K562 (cell line): ENCODE results near the gene PLXNA2. TPM values are rescaled to one million over a fixed set of nuclear protein-coding genes. Genes with fewer than 3 reads are reported as not detected.
A peak's percentile ranks its signal among the peaks of the same experiment; 100 is the strongest.

Experiments
- ATAC-seq: fragments of 200-7000 bp; cut with Tn5 transposase; 3 replicates; pipeline ENCODE4 v1.9.1; 2020; ENCODE audit warnings: moderate library complexity
- BruUV-seq: library from RNA; stranded (reverse); fragments of 400-500 nt; replicated peaks from 2 replicates; lab custom pipeline; 2021; lab: Mats Ljungman, UMichigan
- CTCF ChIA-PET: fragments of 300-600 bp; formaldehyde crosslinking; extraction: SDS; loops from one replicate; lab custom pipeline; 2021; ENCODE audit warnings: low intra/inter-chr PET ratio; lab: Yijun Ruan, JAX
- POLR2A ChIA-PET: fragments of 300-600, 350-650 bp; sonication (Branson Sonifier 250); formaldehyde crosslinking; extraction: SDS; loops from one replicate; lab custom pipeline; 2021; ENCODE audit warnings: antibody characterized with exemption, inconsistent platforms; lab: Yijun Ruan, JAX
- DNase-seq, 4 experiments: peaks; one replicate each; pipeline versions ENCODE4 v3.0.0 to v3.0.0-alpha.2; 2011 to 2018; ENCODE audit warnings: low spot score in 3 of 4, mixed read lengths in 3 of 4; ENCODE audit errors: extremely low read depth in 1 of 4
- FAIRE-seq: peaks from 2 replicates; lab custom pipeline; 2011; peaks lifted over from hg19 to GRCh38; lab: Jason Lieb, UNC
- H2AFZ ChIP-seq: 2 replicates; pipeline ENCODE4 v1.6.0; 2011; ENCODE audit warnings: low read depth, low read length, control low read depth, inconsistent platforms
- H3K27ac ChIP-seq: fragments of 200-600 bp; 3 replicates; pipeline ENCODE4 v1.8.0; 2011; ENCODE audit warnings: low read depth, mild to moderate bottlenecking, control low read depth, inconsistent platforms, low read length, moderate library complexity, mixed read lengths; ENCODE audit errors: extremely low read depth
- H3K27me3 ChIP-seq, 2 experiments: fragments of 300-600 bp in 1 of 2; 2 replicates in 1 of 2; 3 replicates in 1 of 2; pipeline versions ENCODE4 v1.6.0 to v1.8.0; 2011; ENCODE audit warnings: inconsistent platforms in 2 of 2, low read length in 2 of 2, mild to moderate bottlenecking in 1 of 2, mixed read lengths in 1 of 2, moderate library complexity in 1 of 2; ENCODE audit not compliant: control insufficient read depth in 2 of 2, insufficient read depth in 2 of 2
- H3K36me3 ChIP-seq: fragments of 300-600 bp; 3 replicates; pipeline ENCODE4 v1.8.0; 2011; ENCODE audit warnings: mild to moderate bottlenecking, low read length, inconsistent platforms; ENCODE audit not compliant: control insufficient read depth, insufficient read depth
- H3K4me1 ChIP-seq, 2 experiments: fragments of 200-600 bp in 1 of 2; replicated peaks in 1 of 2; 2 replicates in 1 of 2; 3 replicates in 1 of 2; pipeline versions ENCODE4 v1.5.1 to v1.8.0; 2011; ENCODE audit warnings: inconsistent platforms in 2 of 2, low read length in 2 of 2, mild to moderate bottlenecking in 1 of 2, mixed read lengths in 1 of 2, moderate library complexity in 1 of 2; ENCODE audit not compliant: control insufficient read depth in 2 of 2, insufficient read depth in 2 of 2
- H3K4me2 ChIP-seq: 2 replicates; pipeline ENCODE4 v1.6.1; 2011; ENCODE audit warnings: low read length, control low read depth, inconsistent platforms, mixed read lengths; ENCODE audit not compliant: insufficient read depth
- H3K4me3 ChIP-seq: fragments of 200-600 bp; sonication (generic), shearing (Covaris generic); 2 replicates; pipeline ENCODE4 v1.5.1; 2016; ENCODE audit warnings: control low read depth, inconsistent platforms
- H3K79me2 ChIP-seq: fragments of 200-600 bp; 3 replicates; pipeline ENCODE4 v1.8.0; 2011; ENCODE audit warnings: low read length, inconsistent platforms; ENCODE audit not compliant: control insufficient read depth, insufficient read depth
- H3K9ac ChIP-seq, 2 experiments: 2 replicates each; pipeline versions ENCODE4 v1.6.0 to v1.6.1; 2011; ENCODE audit warnings: low read depth in 2 of 2, low read length in 2 of 2, control low read depth in 1 of 2, inconsistent platforms in 1 of 2, mild to moderate bottlenecking in 1 of 2, mixed read lengths in 1 of 2; ENCODE audit not compliant: insufficient read depth in 1 of 2
- H3K9me1 ChIP-seq: one replicate; pipeline ENCODE4 v1.6.0; 2011; ENCODE audit warnings: inconsistent platforms, mild to moderate bottlenecking, low read length, moderate library complexity; ENCODE audit not compliant: control insufficient read depth, insufficient read depth
- H3K9me3 ChIP-seq: replicated peaks from 2 replicates; pipeline ENCODE4 v1.5.1; 2011; ENCODE audit warnings: low read depth, low read length, inconsistent platforms; ENCODE audit not compliant: control insufficient read depth, insufficient read depth
- H4K20me1 ChIP-seq: replicated peaks from 2 replicates; pipeline ENCODE4 v1.6.1; 2011; ENCODE audit warnings: low read length, inconsistent platforms, mixed read lengths; ENCODE audit not compliant: control insufficient read depth, insufficient read depth
- BRCA1 ChIP-seq, 2 experiments: fragments of 450-650 bp in 1 of 2; sonication (generic) in 1 of 2; formaldehyde crosslinking in 1 of 2; IDR thresholded peaks; 2 replicates each; pipeline versions ENCODE4 v1.5.0 to v1.6.1; 2017 to 2020; ENCODE audit warnings: mild to moderate bottlenecking in 1 of 2, missing genetic modification reagents in 1 of 2
- C11orf30 ChIP-seq: fragments of 450-650 bp; IDR thresholded peaks from 2 replicates; pipeline ENCODE4 v1.6.1; 2016; ENCODE audit warnings: low read depth, mild to moderate bottlenecking
- CHD4 ChIP-seq: fragments of 200-600 bp; sonication (generic); IDR thresholded peaks from 3 replicates; pipeline ENCODE4 v1.6.1; 2012; ENCODE audit warnings: low read depth, mild to moderate bottlenecking, mixed read lengths, low read length, inconsistent platforms; ENCODE audit not compliant: insufficient read depth, insufficient replicate concordance, poor library complexity, severe bottlenecking
- FOXJ3 ChIP-seq: sonication (generic); formaldehyde crosslinking; IDR thresholded peaks from 2 replicates; pipeline ENCODE4 v1.4.0; 2020; ENCODE audit warnings: mild to moderate bottlenecking, missing genetic modification reagents
- HCFC1 ChIP-seq: IDR thresholded peaks from 2 replicates; pipeline ENCODE4 v1.6.1; 2012; ENCODE audit warnings: low read depth, low read length, improper control_type of control experiment
- MAFK ChIP-seq: IDR thresholded peaks from 2 replicates; pipeline ENCODE4 v1.6.1; 2011; ENCODE audit warnings: low read length, improper control_type of control experiment
- MCM3 ChIP-seq: fragments of 450-650 bp; IDR thresholded peaks from 2 replicates; pipeline ENCODE4 v1.6.1; 2016
- MEIS2 ChIP-seq: fragments of 450-650 bp; IDR thresholded peaks from 2 replicates; pipeline ENCODE4 v1.6.1; 2014; ENCODE audit warnings: mild to moderate bottlenecking; ENCODE audit not compliant: partially characterized antibody
- NR2C1 ChIP-seq, 2 experiments: fragments of 450-650 bp; IDR thresholded peaks; 2 replicates each; pipeline ENCODE4 v1.6.1; 2017; ENCODE audit warnings: mild to moderate bottlenecking in 2 of 2, antibody characterized with exemption in 1 of 2, inconsistent platforms in 1 of 2, missing compliant biosample characterization in 1 of 2, missing genetic modification characterization in 1 of 2
- NR2C2 ChIP-seq, 2 experiments: fragments of 200-800 bp in 1 of 2; sonication (Bioruptor generic) in 1 of 2; sonication (generic) in 1 of 2; formaldehyde crosslinking in 1 of 2; IDR thresholded peaks; 2 replicates each; pipeline versions ENCODE4 v1.6.1 to v1.8.0; 2016 to 2022; ENCODE audit warnings: mild to moderate bottlenecking in 1 of 2, missing compliant biosample characterization in 1 of 2, missing genetic modification characterization in 1 of 2, missing genetic modification reagents in 1 of 2
- RAD21 ChIP-seq, 2 experiments: fragments of 250-450 bp in 1 of 2; fragments of 450-650 bp in 1 of 2; sonication (Bioruptor Pico) in 1 of 2; formaldehyde crosslinking in 1 of 2; IDR thresholded peaks in 1 of 2; conservative IDR thresholded peaks in 1 of 2; 2 replicates each; pipeline versions ENCODE4 v1.4.0 to v1.8.0; 2020 to 2022; ENCODE audit warnings: mild to moderate bottlenecking in 2 of 2, moderate library complexity in 1 of 2
- RHOXF2B ChIP-seq: fragments of 250-450 bp; sonication (Bioruptor Pico); conservative IDR thresholded peaks from 2 replicates; pipeline ENCODE4 v1.5.1; 2021
- SMAD2 ChIP-seq: fragments of 150-350 bp; IDR thresholded peaks from 2 replicates; pipeline ENCODE4 v1.6.1; 2014; ENCODE audit warnings: low read depth, mild to moderate bottlenecking, low read length
- TCF3 ChIP-seq: sonication (generic); formaldehyde crosslinking; IDR thresholded peaks from 2 replicates; pipeline ENCODE4 v1.4.0; 2020; ENCODE audit warnings: mild to moderate bottlenecking, missing genetic modification reagents
- ZNF583 ChIP-seq: fragments of 250-450 bp; sonication (Bioruptor Pico); IDR thresholded peaks from 2 replicates; pipeline ENCODE4 v1.4.0; 2020
- WGBS: fragments of 100-300 bp; shearing (Covaris generic); methylation state at CpG from one replicate; pipeline ENCODE4 v1.1.6; 2016; ENCODE audit warnings: low coverage, mixed read lengths; ENCODE audit not compliant: insufficient coverage; ENCODE audit errors: missing lambda C conversion rate; 5-methylcytosine and 5-hydroxymethylcytosine counted together
- in situ Hi-C: fragments of 300-500 bp; cut with MboI; formaldehyde crosslinking; loops from 4 replicates; pipeline ENCODE4 v1.15.0; 2018; ENCODE audit warnings: inconsistent platforms, mixed read lengths
- intact Hi-C: fragments of 100-400 bp; cut with micrococcal nuclease; formaldehyde crosslinking; loops from 2 replicates; pipeline ENCODE4 v1.14.2; 2022
- polyA plus RNA-seq, 8 experiments: library from polyadenylated mRNA; depleted of rRNA in 4 of 8; stranded (reverse) in 5 of 8; unstranded in 3 of 8; fragments of >200 nt; fragmentation: Nextera tagmentation in 2 of 8; fragmentation: Illumina TruSeq in 1 of 8; extraction: Ambion mirVana in 2 of 8; extraction: Trizol in 1 of 8; gene quantifications; 2 replicates each; pipeline versions ENCODE4 v1.2.1 to v1.2.3, GENCODE V29; 2011 to 2014; ENCODE audit warnings: inconsistent platforms in 1 of 8, missing spikeins in 1 of 8
- total RNA-seq, 7 experiments: library from RNA; depleted of rRNA in 6 of 7; stranded (reverse); fragments of >200 nt in 6 of 7; fragmentation: Illumina TruSeq in 2 of 7; extraction: Trizol in 2 of 7; gene quantifications; 2 replicates each; pipeline versions ENCODE4 v1.2.1 to v1.2.3, GENCODE V29; 2011 to 2021; ENCODE audit warnings: low replicate concordance in 1 of 7
- TF ChIP-seq, protein P1 (sequence below): fragments of 200-800 bp; sonication (Bioruptor generic); IDR thresholded peaks from 2 replicates; pipeline ENCODE4 v1.6.1; 2017; ENCODE audit warnings: missing genetic modification characterization, missing compliant biosample characterization

The PLXNA2 gene
- total and polyA plus RNA-seq, 9 of the 15 experiments (the other 6 are each of a cell fraction or from before 2014, with no cell fraction given): 0.01 to 1.3 (median 0.32) TPM

DNA sequence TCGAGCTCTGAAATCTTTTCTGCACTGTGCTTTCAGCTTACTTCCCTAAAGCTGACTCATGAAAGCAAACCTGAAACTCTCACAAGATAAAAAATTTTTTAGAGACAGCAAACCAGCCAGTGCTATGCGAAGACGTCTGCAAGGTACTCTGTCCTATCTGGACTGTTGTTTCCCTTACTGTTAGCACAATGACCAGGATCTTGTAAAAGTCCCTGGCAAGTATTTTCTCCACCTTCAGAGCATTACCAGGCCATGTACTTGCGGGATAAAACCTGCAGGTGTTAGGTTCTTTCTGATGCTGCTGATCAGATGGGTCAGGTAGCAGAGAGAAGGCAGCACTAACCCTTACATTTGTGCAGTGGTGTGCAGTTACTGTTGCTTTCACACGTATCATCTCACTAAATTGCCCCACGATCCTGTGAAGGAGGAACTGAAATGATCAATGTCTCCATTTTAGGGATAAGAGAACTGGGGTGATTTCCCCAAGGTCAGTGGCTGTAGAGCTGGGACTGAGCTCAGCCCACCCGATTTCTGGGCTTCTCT is 56.6 kb downstream of the PLXNA2 start:
- Histone ChIP-seq H3K79me2 (no peaks in the 10 kb centered on the region), H3K27me3 (peaks cover 3 to 9% of the 10 kb centered on the region in 2 experiments; a peak in 2 of 5 replicates), H3K9me3 (no peaks in the 10 kb centered on the region), H3K9me1 (no peaks in the 10 kb centered on the region), H4K20me1 (no peaks in the 10 kb centered on the region), H3K36me3 (no peaks in the 10 kb centered on the region), H2AFZ (no peak overlapping the region), H3K4me2 (no peak overlapping the region), H3K4me3 (no peak overlapping the region), H3K27ac (no peak overlapping the region), H3K9ac (peak overlapping the region in 1 of 2 experiments; percentile 19; a peak in 1 of 4 replicates), H3K4me1 (peaks cover 35 to 44% of the 10 kb centered on the region in 2 experiments)
- FAIRE-seq (no peak), ATAC-seq (no peak), DNase-seq (no peak)
- ChIA-PET POLR2A (interaction anchor here (0.6 to 1.2 kb wide), 4 partner anchors 16 to 345 kb away, joined by 3 to 6 read pairs (median 4); no protein-coding TSS in a partner anchor), CTCF (no interaction called here)
- intact Hi-C loops (no loop called here), in situ Hi-C loops (no loop called here)
- 10% methylated on average over 7 of the region's 7 CpGs for WGBS
- no TSS peak for BruUV-seq
- TF ChIP-seq MEIS2: no peak
- no peak for TF ChIP-seq HCFC1
- TF ChIP-seq ZNF583 (CRISPR knock-in tag): no peak
- TF ChIP-seq RAD21 (CRISPR knock-in tag; conservative IDR thresholded peaks at IDR 0.05 in 1 of 2, IDR thresholded peaks at IDR 0.05 in 1 of 2): no peak
- TF ChIP-seq NR2C1 (IDR thresholded peaks at IDR 0.05): no peak
- TF ChIP-seq NR2C1 (tag; IDR thresholded peaks at IDR 0.05): no peak
- TF ChIP-seq BRCA1 (IDR thresholded peaks at IDR 0.05): no peak
- TF ChIP-seq BRCA1 (CRISPR knock-in tag; IDR thresholded peaks at IDR 0.05): no peak
- TF ChIP-seq C11orf30: peak; percentile 44; the same call in 1 of the 2 replicates
- no peak for TF ChIP-seq TCF3 (CRISPR knock-in tag)
- no peak for TF ChIP-seq FOXJ3
- no peak for TF ChIP-seq MCM3
- TF ChIP-seq CHD4: no peak
- TF ChIP-seq NR2C2 (CRISPR knock-in tag; IDR thresholded peaks at IDR 0.05): no peak
- no peak for TF ChIP-seq NR2C2 (tag; IDR thresholded peaks at IDR 0.05)
- TF ChIP-seq RHOXF2B (CRISPR knock-in tag): no peak
- TF ChIP-seq MAFK: peak; percentile 16; the same call in 1 of the 2 replicates
- no peak for TF ChIP-seq SMAD2
- TF ChIP-seq, protein P1, sequence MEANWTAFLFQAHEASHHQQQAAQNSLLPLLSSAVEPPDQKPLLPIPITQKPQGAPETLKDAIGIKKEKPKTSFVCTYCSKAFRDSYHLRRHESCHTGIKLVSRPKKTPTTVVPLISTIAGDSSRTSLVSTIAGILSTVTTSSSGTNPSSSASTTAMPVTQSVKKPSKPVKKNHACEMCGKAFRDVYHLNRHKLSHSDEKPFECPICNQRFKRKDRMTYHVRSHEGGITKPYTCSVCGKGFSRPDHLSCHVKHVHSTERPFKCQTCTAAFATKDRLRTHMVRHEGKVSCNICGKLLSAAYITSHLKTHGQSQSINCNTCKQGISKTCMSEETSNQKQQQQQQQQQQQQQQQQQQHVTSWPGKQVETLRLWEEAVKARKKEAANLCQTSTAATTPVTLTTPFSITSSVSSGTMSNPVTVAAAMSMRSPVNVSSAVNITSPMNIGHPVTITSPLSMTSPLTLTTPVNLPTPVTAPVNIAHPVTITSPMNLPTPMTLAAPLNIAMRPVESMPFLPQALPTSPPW (CRISPR knock-in tag): no peak
